DND-41 (cell line): ENCODE data around the gene MEGF11.

Experiments used
- ATAC-seq: fragments of 200-7000 bp; cut with Tn5 transposase; 3 replicates; pipeline ENCODE4 v1.9.1; 2021; ENCODE audit warnings: low read depth; ENCODE audit not compliant: insufficient read depth
- DNase-seq: peaks from one replicate; pipeline ENCODE4 v3.0.0-alpha.2; 2020
- H2AFZ ChIP-seq: 2 replicates; pipeline ENCODE4 v1.6.0; 2012; ENCODE audit warnings: low read depth, low read length
- H3K27ac ChIP-seq: 2 replicates; pipeline ENCODE4 v1.5.1; 2012; ENCODE audit warnings: low read length, inconsistent platforms
- H3K27me3 ChIP-seq: fragments of 200-600 bp; sonication (generic); 2 replicates; pipeline ENCODE4 v1.6.0; 2012; ENCODE audit warnings: low read length, mild to moderate bottlenecking, inconsistent platforms; ENCODE audit not compliant: insufficient read depth, poor library complexity
- H3K36me3 ChIP-seq: 2 replicates; pipeline ENCODE4 v1.5.1; 2012; ENCODE audit warnings: low read length, inconsistent platforms; ENCODE audit not compliant: insufficient read depth
- H3K4me1 ChIP-seq: 2 replicates; pipeline ENCODE4 v1.5.1; 2012; ENCODE audit warnings: mild to moderate bottlenecking, low read length; ENCODE audit not compliant: insufficient read depth
- H3K4me2 ChIP-seq: 2 replicates; pipeline ENCODE4 v1.6.0; 2012; ENCODE audit warnings: mild to moderate bottlenecking, moderate library complexity, low read length, inconsistent platforms; ENCODE audit not compliant: insufficient read depth
- H3K4me3 ChIP-seq, 2 experiments: fragments of 200-600 bp in 1 of 2; shearing (Covaris generic) in 1 of 2; 2 replicates each; pipeline ENCODE4 v1.5.1; 2012 to 2016; ENCODE audit warnings: inconsistent platforms in 2 of 2, low read length in 2 of 2, mild to moderate bottlenecking in 2 of 2, low read depth in 1 of 2, moderate library complexity in 1 of 2
- H3K79me2 ChIP-seq: 2 replicates; pipeline ENCODE4 v1.6.0; 2012; ENCODE audit warnings: low read length, inconsistent platforms; ENCODE audit not compliant: insufficient read depth
- H3K9ac ChIP-seq: 2 replicates; pipeline ENCODE4 v1.6.0; 2012; ENCODE audit warnings: low read depth, mild to moderate bottlenecking, inconsistent platforms, low read length, moderate library complexity
- H3K9me3 ChIP-seq: 2 replicates; pipeline ENCODE4 v1.5.1; 2012; ENCODE audit warnings: low read length, moderate library complexity, mild to moderate bottlenecking, inconsistent platforms; ENCODE audit not compliant: insufficient read depth, severe bottlenecking
- H4K20me1 ChIP-seq: 2 replicates; pipeline ENCODE4 v1.6.0; 2012; ENCODE audit warnings: low read length; ENCODE audit not compliant: insufficient read depth
- EZH2 ChIP-seq: IDR thresholded peaks from 3 replicates; pipeline ENCODE4 v1.6.1; 2012; ENCODE audit warnings: borderline replicate concordance, low read depth, mild to moderate bottlenecking, moderate library complexity, low read length, inconsistent platforms; ENCODE audit not compliant: severe bottlenecking
- TF ChIP-seq, protein P1 (sequence below): IDR thresholded peaks from 2 replicates; pipeline ENCODE4 v1.5.1; 2012; ENCODE audit warnings: borderline replicate concordance, low read length, moderate library complexity, mild to moderate bottlenecking; ENCODE audit not compliant: poor library complexity, severe bottlenecking; ENCODE audit errors: extremely low read depth

Gene MEGF11

DNA sequence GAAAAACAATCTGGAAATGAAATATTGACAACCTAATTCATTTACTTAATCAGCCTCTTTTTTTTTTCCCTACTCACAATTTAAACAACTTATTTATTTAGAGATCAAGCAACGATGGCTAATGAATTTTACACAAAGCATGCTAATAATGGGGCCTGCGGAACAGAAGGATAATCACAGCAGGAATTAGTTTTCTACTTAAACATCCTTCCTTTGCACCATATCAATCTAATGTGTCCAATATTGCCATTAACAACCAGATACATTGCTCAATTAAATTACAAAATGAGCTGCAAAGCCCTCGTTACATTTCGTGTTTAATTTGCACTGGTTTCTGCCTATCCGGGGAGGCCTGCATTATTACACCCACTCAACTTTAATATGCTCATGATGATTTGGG is 285.0 kb downstream of the MEGF11 start:
- Histone ChIP-seq H3K4me1 (no peaks in the 10 kb centered on the region), H3K9me3 (no peaks in the 10 kb centered on the region), H3K4me3 (no peak overlapping the region), H3K27me3 (peaks cover 4% of the 10 kb centered on the region), H3K36me3 (no peaks in the 10 kb centered on the region), H4K20me1 (no peaks in the 10 kb centered on the region), H3K4me2 (no peak overlapping the region), H3K27ac (no peak overlapping the region), H3K79me2 (no peaks in the 10 kb centered on the region), H2AFZ (no peak overlapping the region), H3K9ac (no peak overlapping the region)
- ATAC-seq = no peak
- DNase-seq = no peak
- no peak for TF ChIP-seq EZH2
- TF ChIP-seq, protein P1, sequence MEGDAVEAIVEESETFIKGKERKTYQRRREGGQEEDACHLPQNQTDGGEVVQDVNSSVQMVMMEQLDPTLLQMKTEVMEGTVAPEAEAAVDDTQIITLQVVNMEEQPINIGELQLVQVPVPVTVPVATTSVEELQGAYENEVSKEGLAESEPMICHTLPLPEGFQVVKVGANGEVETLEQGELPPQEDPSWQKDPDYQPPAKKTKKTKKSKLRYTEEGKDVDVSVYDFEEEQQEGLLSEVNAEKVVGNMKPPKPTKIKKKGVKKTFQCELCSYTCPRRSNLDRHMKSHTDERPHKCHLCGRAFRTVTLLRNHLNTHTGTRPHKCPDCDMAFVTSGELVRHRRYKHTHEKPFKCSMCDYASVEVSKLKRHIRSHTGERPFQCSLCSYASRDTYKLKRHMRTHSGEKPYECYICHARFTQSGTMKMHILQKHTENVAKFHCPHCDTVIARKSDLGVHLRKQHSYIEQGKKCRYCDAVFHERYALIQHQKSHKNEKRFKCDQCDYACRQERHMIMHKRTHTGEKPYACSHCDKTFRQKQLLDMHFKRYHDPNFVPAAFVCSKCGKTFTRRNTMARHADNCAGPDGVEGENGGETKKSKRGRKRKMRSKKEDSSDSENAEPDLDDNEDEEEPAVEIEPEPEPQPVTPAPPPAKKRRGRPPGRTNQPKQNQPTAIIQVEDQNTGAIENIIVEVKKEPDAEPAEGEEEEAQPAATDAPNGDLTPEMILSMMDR = no peak

DNA sequence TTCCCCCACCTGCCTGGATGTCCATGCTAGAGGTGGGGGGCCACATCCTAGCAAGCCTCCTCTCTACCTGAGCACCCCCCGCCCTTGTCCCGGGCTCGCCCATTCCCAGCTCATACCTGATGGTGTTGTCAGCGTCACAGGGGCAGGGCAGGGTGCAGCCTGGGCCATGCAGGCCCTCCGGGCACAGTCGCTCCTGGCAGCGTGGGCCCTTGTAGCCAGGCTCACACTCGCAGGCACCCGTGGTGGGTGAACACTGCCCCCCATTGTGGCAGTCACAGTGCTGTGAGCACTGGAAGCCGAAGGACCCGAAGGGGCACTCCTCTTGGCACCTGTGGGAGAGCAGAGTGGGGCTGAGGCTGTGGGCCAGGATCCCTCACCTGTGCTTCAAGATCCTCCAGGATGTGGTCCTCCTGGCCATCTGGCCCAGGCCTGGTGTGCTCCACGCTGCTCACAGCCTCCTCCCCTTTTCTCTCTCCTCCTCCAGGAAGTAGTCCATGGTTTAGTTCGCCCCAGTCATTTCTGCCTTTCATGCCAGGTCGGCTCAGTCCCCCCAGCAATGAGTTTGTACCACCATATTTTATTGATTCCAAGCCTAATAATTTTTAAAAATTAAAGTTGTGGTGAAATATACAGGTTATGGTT is 288.6 kb downstream of the MEGF11 start:
- Histone ChIP-seq H3K4me2 (no peak overlapping the region), H3K27me3 (peaks cover 4% of the 10 kb centered on the region), H3K79me2 (no peaks in the 10 kb centered on the region), H3K27ac (no peak overlapping the region), H3K9ac (no peak overlapping the region), H3K4me3 (no peak overlapping the region), H3K9me3 (no peaks in the 10 kb centered on the region), H3K36me3 (no peaks in the 10 kb centered on the region), H4K20me1 (no peaks in the 10 kb centered on the region), H3K4me1 (no peaks in the 10 kb centered on the region), H2AFZ (no peak overlapping the region)
- DNase-seq (no peak), ATAC-seq (no peak)
- TF ChIP-seq EZH2 = no peak
- TF ChIP-seq, protein P1 = no peak

DNA sequence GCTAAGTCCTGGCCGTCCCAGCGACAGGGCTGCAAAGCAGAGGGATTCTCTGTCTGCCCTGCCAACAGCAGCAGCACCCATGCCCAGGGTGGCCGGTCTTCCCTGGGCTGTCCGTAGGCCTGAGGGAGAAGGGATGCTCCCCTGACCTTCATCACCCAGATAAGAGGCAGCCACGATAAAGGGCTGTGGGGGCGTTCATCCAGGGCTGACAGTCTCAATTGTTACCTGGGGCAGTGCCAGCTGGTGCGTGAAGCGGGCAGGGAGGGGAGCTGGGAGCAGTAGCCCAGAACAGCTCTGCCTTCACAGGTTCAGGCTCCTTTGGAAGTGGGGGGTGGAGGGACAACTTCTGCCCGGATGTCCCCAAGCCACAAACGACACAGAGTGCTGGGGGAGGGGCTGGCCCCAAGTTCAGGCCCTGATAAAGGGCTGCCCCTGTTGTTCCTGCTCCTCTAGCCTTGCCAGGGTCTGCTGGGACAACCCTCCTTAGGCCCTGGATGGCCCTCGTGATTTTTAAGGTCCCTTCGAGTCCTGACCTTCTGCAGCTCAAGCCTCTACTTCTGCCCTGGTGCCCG is 289.6 kb downstream of the MEGF11 start:
- Histone ChIP-seq H2AFZ (no peak overlapping the region), H3K36me3 (no peaks in the 10 kb centered on the region), H3K27ac (no peak overlapping the region), H3K4me2 (no peak overlapping the region), H3K27me3 (peaks cover 2% of the 10 kb centered on the region), H3K9me3 (no peaks in the 10 kb centered on the region), H3K9ac (no peak overlapping the region), H3K79me2 (no peaks in the 10 kb centered on the region), H3K4me3 (no peak overlapping the region), H3K4me1 (no peaks in the 10 kb centered on the region), H4K20me1 (no peaks in the 10 kb centered on the region)
- no peak for DNase-seq
- ATAC-seq = no peak
- TF ChIP-seq, protein P1 = no peak
- TF ChIP-seq EZH2 = no peak

DNA sequence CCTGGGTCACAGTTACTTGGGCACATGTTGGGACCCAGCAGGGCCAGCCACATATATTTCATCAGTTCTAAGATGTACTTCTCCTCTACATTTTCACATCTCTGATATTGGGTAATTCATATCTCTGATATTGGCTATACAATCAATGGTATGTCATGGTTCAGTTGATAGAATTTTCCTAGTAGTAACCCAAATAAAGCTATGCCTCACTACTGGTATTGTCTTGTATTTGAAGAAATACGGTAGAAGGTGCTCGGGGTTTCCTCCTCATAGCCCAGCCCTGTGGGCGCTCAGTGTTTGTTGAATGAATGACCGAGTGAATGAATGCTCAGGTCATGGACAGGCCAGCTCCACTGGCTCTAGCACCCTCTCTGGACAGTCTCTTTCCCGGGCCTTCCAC is 290.2 kb downstream of the MEGF11 start:
- H3K9ac ChIP-seq = no peak overlapping the region
- H3K27me3 ChIP-seq = no peaks in the 10 kb centered on the region
- H4K20me1 ChIP-seq = no peaks in the 10 kb centered on the region
- no peak overlapping the region for H3K4me2 ChIP-seq
- no peak for TF ChIP-seq EZH2
- TF ChIP-seq, protein P1 = no peak
- no peaks in the 10 kb centered on the region for H3K9me3 ChIP-seq
- H3K79me2 ChIP-seq = no peaks in the 10 kb centered on the region
- ATAC-seq (no peak), DNase-seq (no peak)
- H3K4me1 ChIP-seq = no peaks in the 10 kb centered on the region
- no peak overlapping the region for H3K27ac ChIP-seq
- H2AFZ ChIP-seq = no peak overlapping the region
- H3K36me3 ChIP-seq = no peaks in the 10 kb centered on the region
- no peak overlapping the region for H3K4me3 ChIP-seq
